ENCODE results near the gene CCDC33. TPM values are rescaled to one million over a fixed set of nuclear protein-coding genes. Genes with fewer than 3 reads are reported as not detected.

CCDC33 gene
- total RNA-seq, 2 donors from 2014 or later: 1.5 TPM; not detected in 1

GRCh38 chr15:74258456-74259291 lies 22.5 kb downstream of the CCDC33 start:
- Histone ChIP-seq H3K4me1 (replicated peaks) (no peaks in the 10 kb centered on the region), H3K4me3 (no peak overlapping the region), H3K27ac (no peak overlapping the region), H3K36me3 (no peaks in the 10 kb centered on the region), H3K9me3 (no peaks in the 10 kb centered on the region), H3K27me3 (replicated peaks; ENCODE audit: insufficient read depth) (no peaks in the 10 kb centered on the region)
- intact Hi-C loops (cut with DNase I): no loop called here
- no peak for DNase-seq (ENCODE audit: low spot score)
- 62% methylated on average over 7 of the region's 7 CpGs for WGBS
- TF ChIP-seq POLR2AphosphoS5 (IDR thresholded peaks at IDR 0.05) (no peak), POLR2A (IDR thresholded peaks at IDR 0.05) (no peak), CTCF (IDR thresholded peaks at IDR 0.05) (no peak)

GRCh38 chr15:74259292-74259648 lies 23.1 kb downstream of the CCDC33 start:
- H3K27ac ChIP-seq: no peak overlapping the region
- TF ChIP-seq POLR2AphosphoS5 (IDR thresholded peaks at IDR 0.05) (no peak), POLR2A (IDR thresholded peaks at IDR 0.05) (no peak), CTCF (IDR thresholded peaks at IDR 0.05) (no peak)
- DNase-seq (ENCODE audit: low spot score): no peak
- no peak overlapping the region for H3K4me3 ChIP-seq
- WGBS: 38% methylated on average over 5 of the region's 5 CpGs
- intact Hi-C loops (cut with DNase I): no loop called here
- no peaks in the 10 kb centered on the region for H3K9me3 ChIP-seq
- no peaks in the 10 kb centered on the region for H3K27me3 ChIP-seq (replicated peaks; ENCODE audit: insufficient read depth)
- no peaks in the 10 kb centered on the region for H3K4me1 ChIP-seq (replicated peaks)
- H3K36me3 ChIP-seq: no peaks in the 10 kb centered on the region

GRCh38 chr15:74259821-74260607 lies 23.9 kb downstream of the CCDC33 start:
- Histone ChIP-seq H3K36me3 (no peaks in the 10 kb centered on the region), H3K9me3 (no peaks in the 10 kb centered on the region), H3K4me3 (no peak overlapping the region), H3K4me1 (replicated peaks) (no peaks in the 10 kb centered on the region), H3K27ac (no peak overlapping the region), H3K27me3 (replicated peaks; ENCODE audit: insufficient read depth) (no peaks in the 10 kb centered on the region)
- intact Hi-C loops (cut with DNase I): no loop called here
- DNase-seq (ENCODE audit: low spot score): no peak
- TF ChIP-seq POLR2AphosphoS5 (IDR thresholded peaks at IDR 0.05): no peak
- no peak for TF ChIP-seq CTCF (IDR thresholded peaks at IDR 0.05)
- no peak for TF ChIP-seq POLR2A (IDR thresholded peaks at IDR 0.05)
- WGBS: 68% methylated on average over 12 of the region's 12 CpGs

GRCh38 chr15:74261041-74261440 lies 24.9 kb downstream of the CCDC33 start:
- H3K27me3 ChIP-seq (replicated peaks; ENCODE audit: insufficient read depth): no peaks in the 10 kb centered on the region
- 86% methylated on average over 3 of the region's 3 CpGs for WGBS

More at GRCh38 chr15:74261041-74261440, 24.9 kb downstream of the CCDC33 start:
- H3K9me3 ChIP-seq: no peaks in the 10 kb centered on the region
- intact Hi-C loops (cut with DNase I): no loop called here
- no peak overlapping the region for H3K4me3 ChIP-seq
- TF ChIP-seq POLR2A (IDR thresholded peaks at IDR 0.05): no peak
- no peak for TF ChIP-seq CTCF (IDR thresholded peaks at IDR 0.05)
- TF ChIP-seq POLR2AphosphoS5 (IDR thresholded peaks at IDR 0.05): no peak
- no peak for DNase-seq (ENCODE audit: low spot score)
- no peaks in the 10 kb centered on the region for H3K36me3 ChIP-seq
- no peak overlapping the region for H3K27ac ChIP-seq
- H3K4me1 ChIP-seq (replicated peaks): no peaks in the 10 kb centered on the region
